OCI-M2 (cell line): ENCODE results near the gene USB1.

ENCODE experiments used
- DNase-seq: peaks from one replicate; lab custom pipeline; 2025; ENCODE audit not compliant: unreplicated experiment; lab: John Stamatoyannopoulos, UW

USB1 gene

DNA sequence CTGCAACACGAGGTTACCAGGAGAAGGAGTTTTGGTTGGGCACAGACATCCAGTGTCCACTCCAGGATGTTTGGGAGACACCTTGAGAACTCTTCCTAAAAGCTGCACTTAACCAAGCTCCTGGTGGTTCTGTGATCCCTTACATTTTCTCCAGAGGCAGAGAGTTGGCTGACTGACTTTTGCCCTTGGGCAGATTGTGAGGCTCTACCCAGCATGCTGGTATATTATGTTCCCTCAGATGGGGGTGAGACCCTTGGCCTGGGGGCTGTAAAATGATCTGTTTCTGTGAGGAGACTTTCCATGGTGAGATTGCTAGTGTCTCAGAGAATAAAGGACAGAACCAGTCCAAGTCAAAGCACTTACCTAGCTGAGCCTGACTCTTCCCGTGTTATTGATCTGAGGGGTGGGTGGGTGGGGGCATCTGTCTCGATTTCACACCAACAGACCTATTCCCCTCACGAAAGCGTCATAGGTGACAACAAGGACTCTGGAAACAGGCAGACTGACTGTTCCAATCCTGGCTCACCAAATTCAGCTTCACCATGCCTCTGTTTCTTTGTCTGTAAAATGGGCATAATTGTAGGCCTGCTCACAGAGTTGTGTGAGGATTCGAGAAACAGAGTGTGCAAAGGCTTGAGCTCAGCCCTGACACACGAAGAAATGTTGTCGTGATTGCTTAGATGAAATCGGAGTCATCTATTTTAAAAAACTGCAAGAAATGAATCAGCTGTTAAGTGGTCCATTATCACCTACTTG, 12.2 kb downstream of the USB1 start:
- DNase-seq: no peak

DNA sequence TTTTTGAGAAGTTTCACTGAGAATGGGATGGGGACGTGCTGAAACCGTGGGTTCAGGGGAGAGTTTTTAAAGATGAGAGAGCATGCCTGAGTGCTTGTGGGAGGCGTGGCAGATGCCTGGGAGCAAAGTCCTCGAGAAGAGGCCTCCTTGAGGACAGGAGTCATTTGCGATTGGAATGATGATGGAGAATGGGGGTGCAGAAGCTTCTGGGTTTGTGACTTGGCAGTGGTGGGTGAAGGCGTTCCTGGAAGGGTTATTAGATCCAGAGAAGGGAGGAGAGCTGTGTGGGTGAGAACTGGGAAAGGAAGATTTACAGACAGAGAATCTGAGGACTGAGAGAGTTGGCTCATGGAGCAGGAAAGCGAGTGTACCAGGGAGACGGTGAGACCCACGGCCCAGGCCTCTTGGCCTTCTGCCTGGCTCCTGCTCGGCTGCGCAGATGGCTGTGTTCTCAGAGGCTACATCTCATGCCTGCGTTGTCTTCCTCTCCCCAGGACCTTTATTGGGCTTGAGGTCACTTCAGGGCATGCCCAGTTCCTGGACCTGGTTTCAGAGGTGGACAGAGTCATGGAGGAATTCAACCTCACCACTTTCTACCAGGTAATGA, 15.7 kb downstream of the USB1 start:
- DNase-seq: no peak

DNA sequence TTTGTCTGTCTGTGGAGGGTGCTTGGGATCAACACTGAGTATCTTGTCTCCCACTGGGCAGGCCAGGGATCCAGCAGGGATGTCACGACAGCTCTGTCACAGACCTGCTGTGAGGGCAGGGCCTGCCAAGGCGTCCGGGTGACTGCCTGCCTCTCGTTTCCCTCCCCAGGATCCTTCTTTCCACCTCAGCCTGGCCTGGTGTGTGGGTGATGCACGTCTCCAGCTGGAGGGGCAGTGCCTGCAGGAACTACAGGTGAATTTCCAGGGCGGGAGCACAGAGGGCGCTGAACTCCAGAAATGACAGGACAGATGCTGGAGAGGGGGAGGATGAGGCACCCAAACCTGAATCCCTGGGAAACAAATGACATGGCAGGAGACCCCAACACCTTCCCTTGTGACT, 17.6 kb downstream of the USB1 start:
- no peak for DNase-seq

DNA sequence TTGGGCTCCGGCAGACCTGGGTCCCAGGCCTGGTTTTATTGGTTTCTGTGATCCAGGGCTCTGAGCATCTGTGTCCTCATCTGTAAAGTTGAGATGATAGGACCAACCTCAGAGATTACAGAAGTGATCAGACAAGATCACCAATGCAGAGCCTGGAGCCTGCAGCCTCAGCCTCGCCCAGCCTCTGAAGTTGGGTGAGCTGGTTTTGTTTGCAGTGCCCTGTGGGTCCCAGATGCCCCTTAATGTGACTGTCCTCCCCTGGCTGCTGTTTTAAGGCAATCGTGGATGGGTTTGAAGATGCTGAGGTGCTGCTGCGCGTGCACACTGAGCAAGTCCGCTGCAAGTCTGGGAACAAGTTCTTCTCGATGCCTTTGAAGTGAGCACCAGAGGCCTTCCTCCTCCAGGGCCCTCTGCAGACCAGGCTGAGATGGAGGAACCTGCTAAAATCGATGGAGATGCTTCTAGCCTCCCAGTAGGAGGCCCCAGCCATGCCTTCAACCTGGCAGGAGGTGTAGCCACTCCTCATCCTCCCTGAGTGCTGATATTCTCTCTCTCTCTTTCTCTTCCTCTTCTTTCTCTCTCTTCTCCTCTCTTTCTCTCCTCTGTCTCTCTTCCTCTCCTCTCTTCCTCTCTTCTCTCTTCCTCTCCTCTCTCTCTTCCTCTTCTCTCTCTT, 18.8 kb downstream of the USB1 start:
- DNase-seq: no peak

DNA sequence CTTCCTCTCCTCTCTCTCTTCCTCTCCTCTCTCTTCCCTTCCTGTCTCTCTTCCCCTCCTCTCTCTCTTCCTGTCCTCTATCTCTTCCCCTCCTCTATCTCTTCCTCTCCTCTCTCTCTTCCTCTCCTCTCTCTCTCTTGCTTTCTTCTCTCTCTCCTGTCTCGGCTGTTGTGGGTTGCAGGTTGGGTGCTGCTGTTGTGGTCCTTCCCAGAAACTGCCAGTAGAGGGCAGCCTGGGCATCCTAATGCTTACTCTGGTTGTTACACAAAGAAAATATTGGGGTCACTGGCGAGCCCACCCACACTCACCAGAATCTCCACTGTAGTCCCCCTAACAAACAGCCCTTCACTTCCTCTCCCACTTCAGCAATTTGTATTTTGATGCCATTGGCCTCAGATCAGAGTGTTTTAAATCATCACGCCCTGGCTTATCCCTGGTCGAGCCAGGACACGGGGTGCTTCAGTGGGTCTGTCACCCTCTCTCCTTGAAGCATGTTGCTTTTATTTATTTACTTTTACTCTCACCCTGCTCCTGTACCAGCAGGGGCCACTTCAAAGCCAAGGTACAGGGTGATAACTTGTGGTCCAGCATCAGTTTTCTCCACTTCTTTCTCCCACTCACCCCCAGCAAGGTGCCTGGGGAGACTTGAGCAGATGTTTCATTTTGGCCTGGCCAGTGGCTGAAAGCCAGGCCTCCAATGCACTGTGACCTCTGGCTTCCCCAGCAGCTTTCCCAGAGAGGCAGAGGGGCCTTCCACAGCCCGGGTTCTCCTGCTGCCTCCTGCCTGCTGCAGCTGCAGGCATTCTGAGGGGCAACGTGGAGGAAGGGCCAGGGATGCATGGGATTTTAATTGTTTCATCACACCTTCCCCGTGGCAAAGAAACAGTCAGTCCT, 19.7 kb downstream of the USB1 start:
- DNase-seq: no peak

DNA sequence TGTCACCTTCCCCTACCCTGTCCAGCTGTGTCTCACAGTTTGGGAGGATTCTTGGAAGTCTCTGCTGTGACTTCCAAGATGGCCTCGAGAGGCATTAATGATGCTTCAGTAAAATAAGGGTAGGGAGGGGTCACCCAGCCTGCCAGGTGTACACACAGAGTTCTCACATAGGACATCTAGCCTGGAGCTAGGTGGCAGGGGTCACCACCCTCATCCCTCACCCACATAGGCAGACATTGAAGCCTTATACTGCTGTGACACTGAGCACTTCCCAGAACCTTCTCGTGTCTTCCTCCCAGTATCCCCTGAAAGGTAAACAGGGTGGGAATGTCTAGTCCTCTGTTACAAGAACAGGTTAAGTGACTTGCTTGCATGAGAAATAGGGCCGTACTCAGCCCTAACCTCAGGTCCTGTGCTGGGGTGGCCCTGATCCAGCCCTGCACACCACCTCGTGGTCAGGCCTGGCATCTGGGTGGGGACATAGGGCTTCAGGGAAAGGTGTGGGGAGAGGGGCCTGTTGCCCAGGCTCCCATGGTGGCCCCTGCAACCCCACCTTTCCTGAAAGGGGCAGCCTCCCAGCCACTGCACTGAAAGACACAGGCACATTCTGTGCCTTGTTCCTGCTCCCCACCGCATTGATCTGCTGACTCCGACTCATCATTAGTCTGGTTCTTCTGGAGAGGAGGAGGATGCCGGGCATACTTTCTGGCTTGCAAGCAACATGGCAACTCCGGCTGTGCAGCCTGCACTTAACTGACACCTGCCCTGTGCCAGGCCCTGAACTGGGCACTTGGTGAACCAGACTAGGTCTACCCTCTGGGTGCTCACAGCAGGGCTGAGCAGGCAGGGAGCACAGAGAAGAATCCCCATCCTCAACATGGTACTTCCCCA, 20.7 kb downstream of the USB1 start:
- DNase-seq: no peak

DNA sequence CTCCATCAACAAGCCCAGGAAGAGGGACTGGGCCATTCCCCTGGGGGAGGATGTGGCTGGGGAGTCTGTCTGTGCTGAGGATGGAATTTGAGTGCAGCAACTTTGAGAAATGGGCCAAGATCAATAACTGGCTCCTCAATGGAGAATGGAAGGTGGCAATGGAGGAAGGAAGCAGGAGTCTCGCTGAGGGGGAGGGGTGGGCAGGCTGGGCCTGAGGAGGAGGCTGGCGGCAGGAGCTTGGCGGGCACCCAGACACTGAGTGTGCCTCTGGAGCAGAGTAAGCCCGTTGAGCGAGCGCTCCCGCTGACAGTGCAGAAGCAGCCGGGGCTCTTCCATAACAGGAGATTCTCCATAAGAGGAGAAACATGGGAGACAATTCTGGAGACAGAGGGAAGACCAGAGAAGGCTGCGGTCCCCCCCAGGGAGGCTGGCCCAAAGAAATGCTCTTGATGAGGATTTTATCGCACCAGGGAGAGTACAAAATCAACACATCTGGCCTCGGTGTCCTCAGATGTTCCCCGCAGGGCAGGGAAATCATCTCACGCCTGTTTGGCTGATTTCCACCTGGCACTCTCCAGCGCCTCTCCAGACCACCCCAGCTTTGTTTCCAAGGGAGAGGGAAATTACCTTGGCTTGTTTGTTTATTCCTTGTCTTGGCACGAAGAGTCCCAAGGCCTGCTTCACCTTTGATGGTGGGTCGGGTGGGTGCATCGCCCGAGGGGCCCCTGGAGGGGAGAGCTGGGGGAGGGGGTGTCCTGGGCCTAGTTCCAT, 21.6 kb downstream of the USB1 start:
- DNase-seq: no peak

DNA sequence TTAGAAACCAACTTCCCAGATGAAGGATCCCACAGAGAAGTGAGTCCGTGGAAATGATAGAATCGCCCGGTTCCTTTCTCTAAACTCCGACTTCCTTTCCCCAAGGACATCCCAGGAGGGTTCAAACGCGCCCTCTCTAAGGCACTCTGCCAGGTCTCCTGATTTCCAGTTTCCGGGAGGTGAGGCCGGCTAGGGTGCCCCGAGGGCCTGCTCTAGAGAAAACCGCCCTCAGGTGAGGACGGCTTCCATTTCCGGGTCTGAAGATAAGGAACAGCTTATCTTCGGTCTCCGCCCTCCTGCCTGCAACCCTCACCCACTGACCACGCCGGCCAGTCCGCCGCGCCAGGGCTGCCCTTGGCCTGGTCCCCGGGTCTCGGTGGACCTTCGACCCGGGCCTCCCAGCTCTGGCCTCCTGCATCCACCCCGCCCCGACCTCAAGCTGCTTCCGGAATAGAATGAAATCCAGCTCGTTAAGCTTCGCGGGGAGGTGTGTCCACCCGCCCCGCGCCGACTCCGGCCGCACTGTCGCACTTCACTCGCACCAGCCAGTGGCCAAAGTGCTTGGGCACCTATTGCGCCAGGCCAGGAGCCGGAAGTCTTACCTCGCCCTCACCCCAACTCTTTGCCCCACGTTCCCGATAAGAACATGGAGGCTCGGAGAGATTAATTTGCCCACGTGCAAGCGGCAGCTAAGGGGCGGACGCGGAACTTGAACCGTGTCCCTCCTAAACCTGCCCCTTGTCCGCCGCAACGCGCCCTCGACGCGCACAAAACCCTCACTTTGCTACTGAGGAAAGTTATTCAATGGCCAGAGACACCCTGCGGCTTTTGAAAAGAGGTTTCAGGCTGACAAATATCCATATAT, 23.5 kb downstream of the USB1 start:
- no peak for DNase-seq

DNA sequence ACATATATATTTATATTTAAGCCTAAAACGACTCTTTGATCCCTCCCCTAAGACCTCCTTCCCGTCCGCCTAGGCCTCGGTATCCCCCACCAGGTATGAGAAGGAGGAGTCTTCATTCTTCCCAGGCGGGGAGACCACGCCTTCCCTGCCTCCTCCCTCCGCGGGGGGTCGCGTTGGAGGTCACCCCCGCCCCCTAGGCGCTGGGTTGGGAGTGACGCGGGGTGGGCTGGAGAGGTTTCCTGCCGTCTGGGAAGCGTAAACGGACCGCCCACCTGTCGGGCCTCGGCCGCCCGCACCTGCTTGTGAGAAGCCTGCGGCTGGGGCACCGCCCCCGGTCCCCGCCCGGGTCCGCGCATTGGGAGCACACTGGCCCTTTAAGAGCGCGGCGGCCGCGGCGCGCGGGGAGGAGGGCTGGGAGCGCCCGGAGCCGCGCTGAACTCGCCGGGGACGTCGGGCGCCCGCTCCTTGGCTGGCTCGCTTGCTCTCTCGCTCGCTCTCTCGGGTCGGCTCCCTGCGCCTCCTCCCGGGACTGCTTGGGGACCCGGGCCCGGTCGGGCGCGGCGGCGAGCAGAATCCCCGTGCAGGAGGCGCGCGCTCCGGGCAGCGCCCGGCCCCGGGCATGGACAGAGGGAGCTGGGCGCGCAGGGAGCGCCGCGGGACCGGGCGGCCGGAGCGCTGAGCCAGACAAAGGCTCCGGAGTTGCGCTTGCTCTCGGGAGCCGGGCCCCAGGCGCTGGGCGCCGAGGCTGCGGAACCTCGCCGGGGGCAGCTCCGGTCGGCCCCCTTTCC, 24.3 kb downstream of the USB1 start, which contains the start of gene MMP15:
Gene MMP15 (plus strand): TSS at position 404 of the 788 bp plus-strand sequence. CDS start 597 bp downstream, outside the sequence.
- DNase-seq: no peak

DNA sequence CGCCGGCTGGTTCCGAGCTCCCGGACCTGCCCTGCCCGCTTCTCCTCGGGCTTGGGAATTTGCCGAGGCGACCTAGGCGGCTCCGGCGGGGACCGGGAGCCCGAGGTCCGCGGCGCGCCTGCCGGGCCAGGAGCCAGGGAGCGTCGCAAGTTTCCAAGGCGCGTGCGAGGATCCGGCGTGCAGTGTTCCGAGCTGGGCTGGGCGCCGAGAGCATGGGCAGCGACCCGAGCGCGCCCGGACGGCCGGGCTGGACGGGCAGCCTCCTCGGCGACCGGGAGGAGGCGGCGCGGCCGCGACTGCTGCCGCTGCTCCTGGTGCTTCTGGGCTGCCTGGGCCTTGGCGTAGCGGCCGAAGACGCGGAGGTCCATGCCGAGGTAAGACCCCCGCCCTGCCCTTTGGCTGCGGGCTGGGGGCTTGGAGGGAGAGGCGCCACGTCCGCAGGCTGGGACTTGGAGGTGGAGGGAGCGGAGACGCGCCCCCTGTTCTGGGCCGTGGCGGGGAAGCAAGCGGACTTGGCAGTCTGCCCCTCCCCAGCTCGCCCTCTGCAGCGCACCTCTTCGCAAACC, 25.0 kb downstream of the USB1 start:
- no peak for DNase-seq

DNA sequence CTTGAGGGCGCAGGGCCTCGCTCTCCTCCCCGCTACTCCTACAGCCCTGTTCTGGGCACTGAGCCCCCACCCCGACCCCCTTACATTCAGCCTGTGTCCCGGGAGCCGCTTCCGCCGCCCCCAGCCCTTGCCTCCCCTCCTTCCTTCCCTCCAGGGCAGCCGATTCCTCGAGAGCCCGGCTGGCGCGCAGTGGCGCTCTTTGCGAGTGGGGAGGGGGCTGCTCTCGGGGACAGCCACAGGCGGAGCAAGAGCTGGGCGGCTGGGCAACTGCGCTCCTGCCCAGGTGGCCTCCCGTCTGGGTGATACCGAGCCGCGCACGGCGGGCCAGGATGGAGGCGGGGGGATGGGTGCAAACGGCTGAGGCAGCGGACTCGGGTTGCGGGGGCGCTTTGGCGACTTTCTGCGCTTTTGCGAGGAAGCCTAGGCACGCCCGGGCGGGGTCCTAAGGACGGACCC, 25.5 kb downstream of the USB1 start:
- no peak for DNase-seq

DNA sequence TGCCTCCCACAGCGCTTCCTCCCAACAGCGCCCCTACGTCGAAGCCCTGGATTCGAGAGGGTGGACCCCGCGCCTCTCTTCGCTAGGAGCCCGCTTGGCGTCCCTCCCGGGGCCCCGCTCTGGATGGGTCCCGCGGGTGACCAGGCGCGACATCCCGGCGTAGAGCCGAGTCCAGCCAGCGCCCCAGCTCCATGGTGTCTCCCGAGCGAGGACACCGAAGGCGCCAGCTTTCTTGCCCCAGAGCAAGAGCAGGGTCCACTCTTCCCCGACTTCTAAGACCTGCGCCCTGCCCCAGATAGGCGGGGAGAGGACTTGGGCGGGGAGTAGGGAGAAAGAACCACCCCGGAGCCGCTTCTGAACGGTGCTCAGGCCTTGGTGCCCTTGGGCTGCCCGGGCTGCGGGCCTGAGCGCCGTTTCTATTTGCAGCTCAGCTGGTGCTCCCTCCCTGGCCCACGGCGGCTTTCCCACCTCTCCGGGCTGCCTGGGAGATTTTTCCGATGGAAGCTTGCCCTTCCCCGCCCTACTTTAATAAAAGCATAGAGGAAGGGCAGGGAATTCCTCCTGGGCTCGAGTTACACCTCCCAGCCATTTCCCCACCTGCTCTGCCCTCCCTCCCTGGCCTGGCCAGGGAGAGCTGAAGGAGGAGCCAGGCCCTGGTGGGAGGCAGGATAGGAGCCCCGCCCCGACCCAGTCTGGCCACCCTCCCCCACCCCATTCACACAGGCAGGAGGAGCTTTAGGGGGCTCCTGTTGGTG, 26.1 kb downstream of the USB1 start:
- DNase-seq: no peak

DNA sequence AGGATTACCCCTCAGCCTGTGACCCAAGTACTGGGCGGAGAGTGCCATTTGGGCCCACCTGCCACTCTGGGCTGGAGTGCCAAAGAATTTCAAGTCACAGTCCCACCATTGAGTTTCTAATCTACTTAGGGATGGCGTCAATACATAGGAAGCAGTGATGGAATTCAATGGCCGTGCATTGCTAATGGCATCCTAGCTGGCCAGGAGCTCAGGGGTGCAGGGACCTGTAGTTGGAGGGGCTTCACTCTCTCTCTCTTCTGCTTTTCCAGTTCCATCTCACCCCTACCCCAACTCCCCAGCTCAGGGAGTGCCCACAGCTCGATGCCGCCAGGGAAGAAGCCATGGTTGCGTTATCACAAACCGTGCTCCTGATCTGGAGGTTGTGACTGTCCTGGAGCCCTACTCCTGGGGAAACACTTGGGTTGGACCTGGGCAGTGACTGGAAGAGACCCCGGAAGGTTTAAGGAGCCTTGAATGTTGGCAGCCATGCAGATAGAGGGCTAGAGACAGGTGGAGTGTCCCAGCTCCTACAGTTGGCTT, 26.8 kb downstream of the USB1 start:
- DNase-seq: no peak

DNA sequence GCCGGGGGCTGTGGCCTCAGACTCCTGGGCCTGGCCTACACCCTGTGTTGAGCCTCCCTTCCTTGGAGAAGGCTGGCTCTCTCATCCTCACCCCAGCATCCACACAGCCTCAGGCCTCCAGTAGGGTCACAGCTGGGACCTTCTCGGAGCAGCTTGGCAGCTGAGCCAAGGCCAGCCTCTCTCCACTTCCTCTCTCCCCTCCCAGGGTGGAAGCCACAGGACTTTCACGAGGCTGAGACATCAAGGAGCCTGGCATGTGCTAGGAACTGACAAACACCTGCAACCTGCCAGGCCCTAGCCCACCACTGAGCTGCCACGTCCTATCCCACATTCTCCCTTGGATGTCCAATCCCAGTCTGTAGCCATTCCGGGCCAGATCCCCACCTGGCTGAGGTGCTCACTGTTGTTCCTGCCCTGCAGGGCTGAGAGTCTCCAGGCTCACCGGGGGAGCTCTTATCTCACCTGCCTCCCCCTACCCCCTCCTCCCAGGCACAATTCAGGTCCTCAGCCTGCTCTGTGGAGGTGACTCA, 27.4 kb downstream of the USB1 start:
- DNase-seq: no peak

DNA sequence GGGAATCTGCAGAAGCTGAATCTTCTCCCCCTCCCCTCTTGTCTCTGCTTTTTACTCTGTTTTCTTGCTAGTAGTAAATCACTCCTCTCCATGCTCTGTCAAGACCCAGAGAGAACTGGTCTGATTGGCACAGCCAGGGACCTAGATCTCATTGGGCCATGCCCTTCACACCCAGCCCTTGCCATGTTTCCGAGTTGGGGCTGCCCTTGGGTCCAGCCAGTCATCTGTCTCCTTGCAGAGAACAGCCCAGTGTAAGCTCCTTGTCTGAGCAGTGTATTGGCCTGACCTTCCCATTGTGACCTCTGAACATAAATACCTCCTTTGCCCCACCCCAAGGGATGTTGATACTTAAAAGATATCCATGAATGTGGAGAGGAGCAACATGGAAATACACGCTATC, 28.2 kb downstream of the USB1 start:
- no peak for DNase-seq
